AG04450 (cell line): ENCODE results near the gene TFAP2E. TPM values are rescaled to one million over a fixed set of nuclear protein-coding genes. Genes with fewer than 3 reads are reported as not detected.

Source experiments
- CTCF ChIA-PET: fragments of 300-600, 350-600 bp; formaldehyde crosslinking; extraction: SDS; loops from one replicate; lab custom pipeline; 2022; ENCODE audit warnings: antibody characterized with exemption, inconsistent platforms; lab: Charles Lee
- POLR2A ChIA-PET: fragments of 350-600 bp; formaldehyde crosslinking; extraction: SDS; loops from one replicate; lab custom pipeline; 2021; ENCODE audit warnings: antibody characterized with exemption, inconsistent platforms; lab: Yijun Ruan, JAX
- DNase-seq: peaks from one replicate; pipeline ENCODE4 v3.0.0-alpha.2; 2011; ENCODE audit warnings: low read depth, low spot score
- H3K27ac ChIP-seq: one replicate; pipeline ENCODE4 v1.5.1; 2012; ENCODE audit warnings: low read depth, low read length, control low read depth
- H3K27me3 ChIP-seq: one replicate; pipeline ENCODE4 v1.6.0; 2012; ENCODE audit warnings: low read length; ENCODE audit not compliant: control insufficient read depth, insufficient read depth
- H3K4me3 ChIP-seq: 2 replicates; pipeline ENCODE4 v1.5.1; 2011; ENCODE audit warnings: mild to moderate bottlenecking, low read depth, low read length, control low read depth
- H3K9me3 ChIP-seq: 2 replicates; pipeline ENCODE4 v1.5.1; 2012; ENCODE audit warnings: low read length; ENCODE audit not compliant: control insufficient read depth, insufficient read depth
- CTCF ChIP-seq: IDR thresholded peaks from 2 replicates; pipeline ENCODE4 v1.5.1; 2011; ENCODE audit warnings: low read depth, low read length, control low read depth, inconsistent platforms
- polyA plus RNA-seq: library from polyadenylated mRNA; depleted of rRNA; stranded (reverse); fragments of >200 nt; gene quantifications from 2 replicates; pipeline ENCODE4 v1.2.3, GENCODE V29; 2011

TFAP2E gene
- polyA plus RNA-seq, 1 experiment, result 0.05 TPM

DNA sequence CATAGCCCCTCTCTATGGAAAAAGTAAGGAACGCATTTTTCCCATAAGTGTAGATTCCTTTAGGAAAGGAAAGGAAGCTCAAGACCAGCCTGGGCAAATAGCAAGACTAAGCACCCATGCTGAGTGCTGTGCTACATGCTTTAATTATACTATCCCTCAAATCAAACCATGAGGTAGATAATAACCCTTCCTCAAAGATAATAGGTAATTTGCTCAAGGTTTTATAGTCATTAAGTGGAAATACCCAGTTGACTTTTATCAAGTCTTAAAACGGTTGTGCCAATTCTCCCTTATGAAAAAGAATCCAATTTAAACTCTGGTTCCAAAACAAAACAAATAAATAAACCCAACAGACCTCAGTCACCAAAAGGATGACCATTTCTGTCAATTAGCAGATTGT is 19.3 kb upstream of the TFAP2E start:
- POLR2A ChIA-PET, result no interaction called here
- H3K9me3 ChIP-seq, result peaks cover 4% of the 10 kb centered on the region; the same call in 1 of the 2 replicates
- no peak for DNase-seq
- H3K27me3 ChIP-seq, result no peaks in the 10 kb centered on the region
- no peak for TF ChIP-seq CTCF
- CTCF ChIA-PET, result interaction anchor here (1.1 kb wide), 1 partner anchor 102 kb away, joined by 3 read pairs; no protein-coding TSS in a partner anchor
- H3K27ac ChIP-seq, result no peak overlapping the region
- no peak overlapping the region for H3K4me3 ChIP-seq

DNA sequence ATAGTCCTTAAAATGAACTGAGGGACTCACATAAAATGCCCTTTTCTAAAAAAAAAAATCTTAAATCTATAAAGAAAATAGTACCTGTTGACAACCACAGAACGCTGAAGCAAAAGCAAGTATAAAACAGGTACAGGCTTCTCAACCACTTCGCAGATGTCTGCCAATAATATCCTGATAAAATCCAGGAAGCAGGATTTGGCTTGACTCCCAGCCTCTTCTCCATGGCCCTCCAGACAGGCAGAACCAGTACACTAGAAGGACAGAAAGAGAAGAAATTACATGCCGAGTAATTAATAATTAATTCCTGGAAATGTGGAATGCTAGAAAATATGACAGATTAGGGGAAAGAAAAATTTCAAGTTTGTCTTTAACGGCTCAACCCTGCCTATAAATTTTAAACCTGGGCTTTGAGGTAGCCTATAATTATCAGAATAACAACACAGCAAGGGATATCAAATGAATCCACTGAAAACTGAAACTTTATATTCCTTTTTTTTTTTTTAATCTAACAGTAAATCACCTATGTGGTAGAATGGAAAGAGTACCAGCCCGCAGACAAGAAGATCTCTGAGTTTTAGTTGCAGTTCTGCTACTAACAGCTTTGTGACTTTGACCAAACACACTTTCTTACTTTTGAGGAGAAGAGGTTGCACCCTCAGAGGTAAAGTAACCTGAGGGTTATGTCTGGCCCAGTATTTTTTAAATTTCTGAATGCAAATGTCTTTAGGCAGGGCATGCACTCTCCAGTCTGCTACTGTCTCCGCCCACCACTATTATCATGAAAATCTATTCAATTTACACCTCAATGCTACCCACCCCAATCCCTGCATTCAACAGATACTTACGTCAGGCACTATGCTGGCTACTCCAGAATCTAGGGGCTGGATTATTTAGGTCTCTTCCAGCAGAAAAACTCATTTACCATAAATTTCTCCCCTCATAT is 18.6 kb upstream of the TFAP2E start:
- Histone ChIP-seq H3K27me3 (no peaks in the 10 kb centered on the region), H3K4me3 (no peak overlapping the region), H3K27ac (no peak overlapping the region), H3K9me3 (peaks cover 4% of the 10 kb centered on the region; the same call in 1 of the 2 replicates)
- TF ChIP-seq CTCF, result no peak
- ChIA-PET CTCF (interaction anchor here (1.1 kb wide), 1 partner anchor 103 kb away, joined by 3 read pairs; no protein-coding TSS in a partner anchor), POLR2A (no interaction called here)
- no peak for DNase-seq

GRCh38 chr1:35555212-35555584 is 17.9 kb upstream of the TFAP2E start:
- Histone ChIP-seq H3K9me3 (peaks cover 4% of the 10 kb centered on the region; the same call in 1 of the 2 replicates), H3K4me3 (peak overlapping the region; percentile 96), H3K27ac (peak overlapping the region; percentile 25), H3K27me3 (no peaks in the 10 kb centered on the region)
- POLR2A ChIA-PET, result no interaction called here
- no peak for TF ChIP-seq CTCF
- CTCF ChIA-PET, result interaction anchor here (1.6 kb wide), 1 partner anchor 10 kb away, joined by 12 read pairs; no protein-coding TSS in a partner anchor
- DNase-seq, result no peak

DNA sequence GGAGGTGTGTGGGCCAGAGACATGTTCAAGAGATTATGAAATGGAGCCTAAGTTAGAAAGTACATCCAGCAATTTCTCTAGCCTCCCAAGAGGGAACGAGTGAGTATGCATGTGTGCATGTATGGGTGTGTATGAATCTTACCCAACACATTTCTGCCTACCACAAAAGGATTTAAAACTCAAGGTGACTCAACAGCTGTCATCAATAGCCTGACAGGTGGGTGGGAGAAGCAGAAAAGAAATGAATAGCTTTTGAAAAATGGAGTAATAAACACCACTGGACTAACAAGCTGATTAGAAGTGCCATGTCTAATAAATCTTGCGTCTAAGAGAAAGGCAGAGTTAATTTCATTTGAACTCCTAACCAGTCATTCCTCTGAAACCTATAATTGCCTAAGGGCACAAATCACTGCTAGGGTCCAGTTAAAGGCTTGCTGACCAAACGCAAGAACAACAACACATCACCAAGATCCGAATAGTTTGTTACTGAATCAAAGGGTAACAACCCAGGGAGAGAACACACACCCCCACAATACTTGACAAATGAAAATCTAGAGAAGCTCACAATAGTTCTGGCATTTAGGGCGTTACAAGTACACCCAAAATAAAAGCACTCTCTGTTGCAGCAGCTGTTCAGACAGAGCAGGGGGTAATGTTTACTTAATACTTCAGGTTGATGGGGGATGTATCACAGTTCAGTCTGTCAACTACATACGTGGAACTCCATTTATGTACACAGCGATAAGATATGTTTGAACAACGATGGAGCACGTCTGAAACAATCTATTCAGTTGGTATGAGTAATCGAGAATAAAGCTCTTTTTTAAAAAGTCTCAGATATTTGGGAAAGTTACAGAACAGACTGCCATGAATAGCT is 17.3 kb upstream of the TFAP2E start:
- POLR2A ChIA-PET, result interaction anchor here (0.6 to 2.1 kb wide), 5 partner anchors 16 to 105 kb away, joined by 3 to 12 read pairs (median 4); no protein-coding TSS in a partner anchor

More for the DNA sequence above, 17.3 kb upstream of the TFAP2E start:
- CTCF ChIA-PET, result interaction anchor here (0.8 to 2.6 kb wide), 6 partner anchors 9 to 171 kb away, joined by 3 to 34 read pairs (median 8); no protein-coding TSS in a partner anchor
- Histone ChIP-seq H3K9me3 (peaks cover 4% of the 10 kb centered on the region; the same call in 1 of the 2 replicates), H3K27ac (peak overlapping the region; percentile 32), H3K4me3 (peak overlapping the region; percentile 96), H3K27me3 (no peaks in the 10 kb centered on the region)
- DNase-seq, result no peak
- no peak for TF ChIP-seq CTCF
